RPMI8226 (cell line): ENCODE results near the gene PDSS1.
"Not testable (repeated sequence)": the region's sequence is repeated elsewhere in the genome, so short reads cannot be mapped to it uniquely, and the experiment has no call there.

Experiments
- DNase-seq: peaks from one replicate; pipeline ENCODE4 v3.0.0-alpha.2; 2015

Gene PDSS1

DNA sequence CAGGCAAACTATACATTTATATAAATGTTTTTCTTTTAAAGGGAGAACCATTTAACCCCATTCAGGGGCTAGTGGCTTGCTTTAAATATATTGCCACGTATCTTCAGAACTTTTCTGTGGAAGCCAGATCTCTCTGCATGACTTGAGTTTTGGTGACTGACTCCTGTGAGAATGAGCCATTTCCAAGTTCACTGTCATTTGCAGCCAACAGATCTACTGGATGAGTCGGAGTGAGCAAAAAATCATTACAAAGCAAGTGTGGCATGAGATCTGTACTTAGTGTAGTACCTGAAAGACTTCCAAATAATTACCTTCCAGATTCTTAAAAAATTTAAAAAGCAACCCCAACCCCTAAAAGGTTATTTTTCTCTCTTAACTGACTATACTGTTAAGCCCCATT lies 45.6 kb downstream of the PDSS1 start:
- no peak for DNase-seq

DNA sequence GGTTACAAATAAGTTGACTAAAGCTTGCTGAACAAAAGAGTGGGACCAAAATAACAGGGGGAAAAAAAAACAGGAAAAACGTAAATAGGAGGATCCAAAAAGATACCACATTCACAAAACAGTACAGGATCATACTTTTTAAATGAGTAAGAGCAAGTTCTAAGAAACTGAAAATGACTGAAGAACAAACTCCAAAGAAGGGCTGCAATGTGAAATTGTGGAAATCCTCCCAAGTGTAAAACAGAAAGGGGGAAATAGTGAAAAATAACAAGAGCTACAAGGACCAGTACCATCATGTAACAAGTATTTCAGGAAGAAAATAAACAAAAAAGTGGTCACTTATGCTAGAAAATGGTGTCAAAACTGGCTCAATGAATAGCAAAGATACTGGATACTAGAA lies 46.3 kb downstream of the PDSS1 start:
- DNase-seq: no peak

DNA sequence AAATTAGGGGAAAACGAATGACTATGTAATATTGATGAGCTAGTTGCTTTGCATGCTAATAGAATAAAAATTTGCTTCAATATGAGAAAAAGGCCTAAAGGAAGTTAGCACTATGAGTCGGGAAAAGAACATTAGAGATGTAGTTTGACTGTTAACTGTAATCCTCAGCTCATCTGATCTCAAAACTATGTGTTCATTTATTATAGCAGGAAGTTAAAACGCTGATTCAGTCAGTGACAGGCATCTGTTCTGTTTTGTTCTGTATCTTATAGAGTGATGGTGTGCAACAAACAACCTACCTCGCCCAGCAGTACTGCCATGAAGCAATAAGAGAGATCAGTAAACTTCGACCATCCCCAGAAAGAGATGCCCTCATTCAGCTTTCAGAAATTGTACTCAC lies 48.6 kb downstream of the PDSS1 start:
- no peak for DNase-seq

DNA sequence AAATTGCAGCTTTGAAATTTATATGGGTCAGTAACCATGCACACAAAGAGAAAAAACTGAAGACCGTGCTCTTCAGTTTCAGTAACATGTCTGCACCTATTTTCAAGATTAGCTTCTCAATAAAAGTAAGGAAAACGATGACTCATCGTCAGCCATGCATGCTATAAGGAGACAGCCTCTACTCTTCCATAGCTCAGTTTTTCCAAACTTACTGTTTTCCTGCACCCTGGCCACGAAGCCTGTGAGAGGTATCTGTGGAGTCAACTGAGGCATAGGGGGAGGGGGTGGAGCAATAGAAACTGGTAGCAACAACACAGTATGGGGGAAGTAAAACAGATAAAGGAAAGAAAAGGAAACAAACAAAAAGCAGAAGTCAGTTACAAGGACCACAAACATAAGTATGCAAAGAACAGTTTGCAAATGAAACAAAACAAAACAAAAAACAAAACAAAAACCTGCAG lies 58.0 kb downstream of the PDSS1 start:
- no peak for DNase-seq

DNA sequence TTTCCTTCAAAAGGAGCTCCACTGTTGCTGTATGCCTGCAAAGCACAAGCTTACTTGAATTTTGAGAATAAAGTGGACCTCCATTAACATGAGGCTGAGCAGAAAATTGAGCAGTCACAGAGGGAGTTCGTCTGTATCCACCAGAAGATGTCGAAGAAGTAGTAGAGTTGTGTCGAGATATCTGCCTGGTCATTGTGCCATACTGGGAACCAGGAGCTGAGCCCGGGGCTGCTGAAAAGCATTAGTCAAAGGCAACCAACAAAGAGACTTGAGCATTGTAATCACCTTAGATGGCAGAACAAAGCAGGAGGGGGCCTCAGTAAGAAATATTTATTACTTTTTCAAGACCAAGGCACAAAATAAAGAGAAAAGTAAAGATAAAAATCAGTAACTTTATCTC lies 61.5 kb downstream of the PDSS1 start:
- no peak for DNase-seq

DNA sequence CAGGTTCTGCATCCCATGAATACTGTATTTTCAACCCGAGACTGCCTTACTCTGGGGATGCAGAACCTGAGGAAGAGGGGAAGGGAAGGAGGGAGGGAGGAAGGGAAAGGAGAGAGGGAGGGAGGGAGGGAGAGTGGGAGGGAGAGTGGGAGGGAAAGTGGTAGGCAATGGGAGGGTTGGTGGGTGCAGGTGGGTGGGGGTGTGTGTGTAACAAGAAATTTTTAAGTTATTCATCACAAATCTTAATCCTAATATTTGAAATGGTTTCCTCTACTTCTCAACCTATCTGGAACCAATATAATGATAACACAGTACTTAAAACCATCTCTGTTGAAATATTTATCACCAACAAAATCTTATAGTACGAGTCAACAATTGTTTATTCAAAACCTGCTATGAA lies 68.0 kb downstream of the PDSS1 start:
- no peak for DNase-seq

DNA sequence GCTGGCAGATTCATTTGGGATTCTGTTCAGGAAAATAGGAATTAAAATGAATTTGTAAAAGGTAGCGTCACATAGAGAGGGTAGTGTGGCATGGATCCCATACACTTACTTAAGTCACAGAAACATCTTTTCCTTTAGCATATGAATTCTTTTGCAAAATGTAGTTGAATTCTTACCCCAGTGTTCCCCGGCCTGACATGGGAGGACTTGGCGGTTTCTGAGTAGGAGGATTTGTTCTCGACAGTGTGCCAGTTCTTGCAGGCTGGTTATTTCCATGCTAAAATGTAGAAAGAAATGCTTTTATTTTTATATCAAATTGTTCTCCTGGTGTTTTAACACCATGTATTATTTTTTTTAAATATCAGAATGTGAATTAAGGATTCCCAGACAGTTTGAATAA lies 72.6 kb downstream of the PDSS1 start:
- DNase-seq: no peak

DNA sequence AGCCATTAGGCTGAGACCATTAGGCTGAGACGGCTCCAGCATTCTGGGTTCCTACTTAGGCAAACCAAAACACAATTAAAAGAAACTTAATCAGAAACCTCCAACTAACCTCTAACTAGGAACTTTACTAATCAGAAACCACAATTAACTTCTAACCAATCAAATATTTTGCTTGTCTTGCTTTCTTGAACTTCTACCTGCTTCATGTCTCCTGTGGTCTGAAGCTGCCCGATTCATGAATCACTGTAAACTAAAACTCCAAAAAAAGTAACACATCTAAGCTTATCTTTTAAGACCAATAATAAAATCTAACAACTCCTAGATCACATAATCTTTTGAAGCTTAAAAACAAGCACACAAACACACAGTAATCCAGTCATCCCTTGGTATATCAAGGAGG lies 76.1 kb downstream of the PDSS1 start:
- no peak for DNase-seq

DNA sequence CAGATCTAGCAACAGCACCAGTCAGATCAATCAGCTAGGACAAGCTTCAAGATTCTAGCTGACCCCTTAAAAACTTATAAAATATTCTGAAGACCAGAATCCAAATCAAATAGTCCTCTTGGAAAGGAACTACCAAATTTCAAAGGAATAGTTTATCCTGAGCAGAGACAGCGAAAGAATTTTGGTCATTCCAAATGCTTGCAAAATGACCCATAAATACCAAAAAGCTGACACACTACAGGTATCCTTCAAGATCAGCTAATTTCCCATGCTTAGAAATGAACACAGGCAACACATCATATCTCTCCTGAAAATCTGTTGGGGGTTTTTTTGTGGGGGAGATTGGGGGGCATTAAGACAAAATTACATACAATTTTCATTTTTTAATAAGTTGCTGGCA lies 78.8 kb downstream of the PDSS1 start:
- no peak for DNase-seq

DNA sequence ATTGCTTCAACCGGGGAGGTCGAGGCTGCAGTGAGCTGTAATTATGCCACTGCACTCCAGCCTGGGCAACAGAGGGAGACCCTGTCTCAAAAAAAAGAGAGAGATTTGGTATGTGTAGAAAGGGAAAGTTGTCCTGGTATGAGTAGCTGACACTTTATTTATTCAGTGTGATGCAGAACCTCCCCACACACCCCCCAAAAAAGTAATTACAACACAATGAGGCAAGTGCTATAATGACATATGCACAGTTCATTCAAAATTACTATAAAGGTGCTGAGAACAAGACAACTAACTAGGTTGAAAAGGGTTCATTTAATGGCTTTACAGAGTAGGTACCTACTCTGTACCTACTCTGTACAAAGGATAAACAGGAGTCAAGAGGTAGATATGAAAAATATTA lies 80.2 kb downstream of the PDSS1 start:
- DNase-seq: no peak

DNA sequence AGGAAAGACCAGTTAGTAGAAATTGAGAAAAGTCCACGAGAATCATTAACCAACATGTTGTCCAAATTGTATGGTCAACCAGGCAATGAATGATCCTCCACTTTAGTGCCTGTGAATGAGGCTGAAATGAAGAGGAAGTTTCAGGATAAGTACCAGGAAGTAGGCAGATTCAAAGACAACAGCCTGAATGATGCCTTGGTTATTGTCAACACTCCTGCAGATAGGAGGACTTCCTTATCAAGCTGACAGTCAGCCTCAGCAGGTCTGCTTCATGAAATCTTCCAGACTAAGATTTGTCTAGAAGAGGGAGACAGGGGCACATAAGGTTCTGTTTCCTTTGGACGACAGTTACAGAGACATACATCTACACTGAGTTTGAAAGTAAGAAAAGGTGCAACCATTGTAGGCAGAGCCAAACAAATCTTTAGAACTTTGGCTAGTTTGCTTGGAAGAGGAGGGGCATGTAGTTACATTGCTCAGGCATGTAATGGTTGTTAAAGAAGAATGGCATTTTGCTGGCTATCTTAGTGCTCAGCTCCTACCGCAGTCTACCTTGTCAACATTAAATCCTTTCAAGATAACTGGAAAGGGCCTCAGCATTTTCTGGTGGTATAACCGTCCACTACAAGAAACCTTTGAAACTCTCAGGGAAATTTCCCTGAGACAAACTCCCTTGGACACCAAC lies 81.8 kb downstream of the PDSS1 start:
- no peak for DNase-seq

DNA sequence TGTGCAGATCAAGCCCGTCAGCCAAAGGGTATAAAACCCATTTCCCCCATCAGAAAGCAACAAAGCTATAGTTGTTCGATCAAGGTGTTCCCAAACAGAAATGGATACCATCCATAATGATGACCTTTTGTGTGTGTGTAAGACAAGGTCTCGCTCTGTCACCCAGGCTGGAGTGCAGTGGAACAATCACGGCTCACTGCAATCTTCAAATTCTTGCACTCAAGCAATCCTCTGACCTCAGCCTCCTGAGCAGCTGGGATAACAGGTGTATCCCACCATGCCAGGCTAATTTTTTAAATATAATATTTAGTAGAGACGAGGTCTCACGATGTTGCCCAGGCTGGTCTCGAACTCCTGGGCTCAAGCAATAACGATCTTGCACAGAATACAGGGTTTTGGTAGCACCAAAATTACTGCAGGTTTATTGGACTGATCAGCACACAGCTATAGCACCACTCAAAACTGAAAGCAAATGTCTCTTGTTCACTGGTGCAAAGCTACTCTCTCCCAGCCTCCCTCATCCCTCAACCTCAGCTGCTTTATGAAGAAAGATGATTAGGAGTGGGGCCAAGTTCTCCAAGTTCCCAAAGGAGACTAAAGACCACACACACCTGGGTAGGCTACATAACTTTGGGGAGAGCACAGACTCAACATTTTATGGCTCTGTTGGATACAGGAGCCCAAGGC lies 82.7 kb downstream of the PDSS1 start:
- no peak for DNase-seq

DNA sequence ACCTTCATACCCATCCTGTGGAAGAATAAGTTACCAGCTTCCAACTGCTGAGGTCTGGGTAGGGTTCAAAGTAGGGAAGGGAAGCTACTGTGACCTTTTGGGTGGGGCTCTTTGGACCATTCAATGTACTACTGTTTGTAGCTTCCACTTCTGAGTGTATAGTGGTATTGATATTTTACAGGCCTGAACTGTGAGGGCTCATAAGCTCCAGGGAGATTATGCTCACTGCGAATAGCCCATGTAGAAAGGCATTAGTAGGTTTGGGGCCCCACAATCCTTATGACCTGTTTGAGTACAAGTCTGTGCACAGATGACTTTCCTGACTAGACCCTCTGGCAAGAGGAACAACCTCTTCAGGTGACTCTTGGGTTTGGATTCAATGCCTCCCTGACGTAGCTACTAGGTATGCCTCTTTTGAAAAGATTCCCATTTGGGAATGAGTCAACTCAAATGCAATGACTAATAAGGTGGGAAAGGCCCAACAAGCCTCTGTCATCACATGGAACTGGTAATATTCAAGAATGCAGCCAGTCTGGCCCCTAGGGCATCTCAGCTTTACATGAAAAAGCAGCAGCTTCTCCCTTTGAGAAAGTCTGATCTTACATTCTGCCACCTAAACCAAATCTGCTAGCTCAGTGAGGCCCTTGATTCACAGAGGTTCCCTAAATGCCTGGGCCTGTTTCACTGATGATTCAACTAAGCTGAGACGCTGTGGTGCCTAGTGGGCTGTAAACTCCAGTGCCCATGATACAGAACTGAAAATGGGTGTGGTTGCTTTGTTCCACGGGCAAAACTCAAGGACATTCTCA lies 83.5 kb downstream of the PDSS1 start:
- no peak for DNase-seq

DNA sequence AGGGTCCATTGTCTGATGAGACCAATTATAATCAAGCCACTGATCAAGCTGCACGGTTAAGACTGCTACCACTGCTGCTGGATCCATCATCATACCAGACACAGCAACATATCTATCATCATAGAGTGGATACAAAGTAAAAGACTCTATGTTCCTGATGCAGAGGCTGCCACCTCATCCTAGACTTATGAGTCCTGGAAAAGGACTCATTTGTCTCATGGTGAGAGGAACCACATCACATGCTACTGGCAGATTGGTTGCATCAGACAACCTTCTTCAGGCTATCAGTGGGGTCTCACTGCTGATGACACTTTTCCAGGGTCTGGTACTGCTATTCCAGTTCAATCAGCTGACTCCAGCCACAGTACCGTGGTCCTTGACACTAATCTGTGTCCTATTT lies 84.3 kb downstream of the PDSS1 start:
- no peak for DNase-seq

DNA sequence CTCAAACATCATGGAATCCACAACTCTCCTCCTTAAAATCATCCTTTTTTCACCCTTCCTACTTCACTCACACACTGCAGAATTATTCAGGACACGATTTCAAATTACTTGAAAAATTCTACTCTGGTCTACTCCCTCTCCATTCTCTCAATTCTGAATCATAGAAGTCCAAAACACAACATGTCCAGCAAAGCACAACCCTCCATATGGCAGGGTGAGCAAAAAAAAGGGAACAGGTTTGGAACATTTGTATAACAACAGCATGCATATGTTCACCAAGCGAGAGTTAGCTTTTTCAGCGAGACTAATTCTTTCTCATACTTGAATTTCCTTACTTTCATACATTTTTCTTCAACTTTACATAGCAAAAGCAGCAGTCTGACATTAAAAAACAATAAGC lies 89.9 kb downstream of the PDSS1 start:
- no peak for DNase-seq

DNA sequence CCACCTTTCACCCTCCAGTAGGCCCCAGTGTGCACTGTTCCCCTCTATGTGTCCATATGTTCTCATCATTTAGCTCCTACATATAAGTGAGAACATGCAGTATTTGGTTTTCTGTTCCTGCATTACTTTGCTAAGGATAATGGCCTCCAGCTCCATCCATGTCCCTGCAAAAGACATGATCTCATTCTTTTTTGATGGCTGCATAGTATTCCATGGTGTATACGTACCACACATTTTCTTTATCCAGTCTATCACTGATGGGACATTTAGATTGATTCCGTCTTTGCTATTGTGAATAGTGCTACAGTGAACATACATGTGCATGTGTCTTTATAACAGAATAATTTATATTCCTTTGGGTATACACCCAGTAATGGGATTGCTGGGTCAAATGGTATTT lies 92.3 kb downstream of the PDSS1 start:
- not testable (repeated sequence) for DNase-seq

DNA sequence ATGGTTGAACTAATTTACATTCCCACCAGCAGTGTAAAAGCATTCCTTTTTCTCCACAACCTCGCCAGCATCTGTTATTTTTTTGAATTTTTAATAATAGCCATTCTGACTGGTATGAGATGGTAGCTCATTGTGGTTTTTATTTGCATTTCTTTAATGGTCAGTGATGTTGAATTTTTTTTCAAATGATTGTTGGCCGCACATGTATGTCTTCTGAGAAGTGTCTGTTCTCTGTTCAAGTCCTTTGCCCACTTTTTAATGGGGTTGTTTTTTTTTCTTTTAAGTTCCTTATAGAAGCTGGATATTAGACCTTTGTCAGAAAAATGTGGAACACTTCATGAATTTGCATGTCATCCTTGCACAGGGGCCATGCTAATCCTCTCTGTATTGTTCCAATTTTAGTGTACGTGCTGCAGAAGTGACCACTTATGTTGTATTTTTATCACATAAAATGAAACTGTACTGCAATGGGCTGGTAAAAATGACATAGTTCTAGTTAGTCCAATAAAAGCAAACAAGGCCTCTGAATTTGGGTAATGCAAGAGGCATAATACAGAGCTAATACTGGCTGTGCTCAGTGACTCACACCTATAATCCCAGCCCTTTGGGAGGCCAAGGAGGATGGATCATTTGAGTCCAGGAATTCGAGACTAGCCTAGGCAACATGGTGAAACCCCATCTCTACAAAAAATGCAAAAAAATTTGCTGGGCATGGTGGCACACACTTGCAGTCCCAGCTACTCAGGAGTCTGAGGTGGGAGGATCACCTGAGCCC lies 92.9 kb downstream of the PDSS1 start:
- DNase-seq: no peak

DNA sequence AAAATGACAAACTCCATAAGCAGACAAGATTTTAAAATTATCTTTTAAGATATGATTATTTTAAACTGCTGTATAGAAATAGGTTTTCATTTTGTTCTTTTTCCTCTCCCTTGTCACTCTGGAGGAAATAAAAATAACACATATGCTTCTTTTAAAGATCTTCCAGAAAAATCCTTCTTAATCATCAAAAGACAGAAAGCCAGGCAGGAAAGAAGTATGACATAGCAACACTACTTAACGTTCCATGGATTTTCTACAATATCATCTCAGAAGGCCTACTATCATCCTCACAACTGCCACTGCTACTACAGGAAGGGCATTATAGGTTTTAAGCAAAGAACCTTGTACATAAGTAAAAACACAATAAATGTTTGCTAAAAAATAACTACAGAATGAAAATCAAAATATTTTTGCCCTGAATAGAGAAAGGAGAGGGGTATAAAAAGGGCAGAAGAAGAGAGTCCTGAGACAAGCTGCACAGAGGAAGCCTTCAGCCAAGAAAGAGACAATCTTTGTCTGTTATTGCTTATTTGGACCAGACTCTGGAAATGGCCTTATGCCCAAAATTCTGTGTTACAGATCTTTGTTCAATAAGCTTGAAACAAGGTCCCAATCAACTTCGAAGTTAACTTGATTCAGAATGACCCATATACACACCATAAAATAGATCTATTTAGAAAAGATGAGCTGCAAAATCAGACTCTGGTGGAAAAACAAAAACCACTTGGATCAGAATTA lies 95.4 kb downstream of the PDSS1 start:
- DNase-seq: no peak
